HG03469 (cell line): ENCODE measurements around the gene MAGEA6.
"Not testable (repeated sequence)": the region's sequence is repeated elsewhere in the genome, so short reads cannot be mapped to it uniquely, and the experiment has no call there.

Experiments
- ATAC-seq: cut with Tn5 transposase; IDR thresholded peaks from one replicate; pipeline ENCODE4 v1.9.1; 2021; ENCODE audit warnings: mild to moderate bottlenecking, moderate library complexity, moderate number of reproducible peaks; ENCODE audit not compliant: unreplicated experiment

Gene MAGEA6

GRCh38 chrX:152734143-152734858, 35.2 kb downstream of the MAGEA6 start:
- not testable (repeated sequence) for ATAC-seq

GRCh38 chrX:152733261-152733975, 36.1 kb downstream of the MAGEA6 start, which contains the start of the genes CSAG1 and MAGEA12:
Gene CSAG1, minus strand, starts transcription at chrX:152733721. Its CDS starts 1,261 bp downstream, at chrX:152732460.
Gene MAGEA12, plus strand, starts transcription at chrX:152733757. Its CDS starts 2,405 bp downstream, at chrX:152736162.
- no peak for ATAC-seq

- no peak for ATAC-seq
These were observed 44.1 kb downstream of the MAGEA6 start for GRCh38 chrX:152725409-152725808.
